PFSK-1 (cell line): ENCODE measurements around the gene TMIGD1.

ENCODE experiments used
- FOXP2 ChIP-seq: optimal IDR thresholded peaks from 2 replicates; pipeline ENCODE3; 2011; ENCODE audit warnings: borderline replicate concordance, control low read depth, inconsistent platforms; ENCODE audit not compliant: insufficient read depth; ENCODE audit errors: extremely low read length, extremely low read depth
- POLR2AphosphoS5 ChIP-seq: IDR thresholded peaks from 2 replicates; pipeline ENCODE4 v1.6.1; 2012; ENCODE audit warnings: low read depth, mild to moderate bottlenecking, control low read depth, low read length, moderate library complexity
- REST ChIP-seq, 2 experiments: IDR thresholded peaks; 2 replicates each; pipeline versions ENCODE4 v1.6.1 to v1.8.0; 2011 to 2012; ENCODE audit warnings: low read depth in 2 of 2, low read length in 2 of 2, control low read depth in 1 of 2, inconsistent platforms in 1 of 2, mild to moderate bottlenecking in 1 of 2, moderate library complexity in 1 of 2; ENCODE audit not compliant: insufficient read depth in 1 of 2
- SIN3A ChIP-seq: IDR thresholded peaks from 2 replicates; pipeline ENCODE4 v1.6.1; 2012; ENCODE audit warnings: mild to moderate bottlenecking, low read length, moderate library complexity, borderline replicate concordance; ENCODE audit not compliant: insufficient read depth
- TAF1 ChIP-seq: IDR thresholded peaks from 2 replicates; pipeline ENCODE4 v1.6.1; 2012; ENCODE audit warnings: low read length, control low read depth, borderline replicate concordance; ENCODE audit not compliant: insufficient read depth

TMIGD1 gene

DNA sequence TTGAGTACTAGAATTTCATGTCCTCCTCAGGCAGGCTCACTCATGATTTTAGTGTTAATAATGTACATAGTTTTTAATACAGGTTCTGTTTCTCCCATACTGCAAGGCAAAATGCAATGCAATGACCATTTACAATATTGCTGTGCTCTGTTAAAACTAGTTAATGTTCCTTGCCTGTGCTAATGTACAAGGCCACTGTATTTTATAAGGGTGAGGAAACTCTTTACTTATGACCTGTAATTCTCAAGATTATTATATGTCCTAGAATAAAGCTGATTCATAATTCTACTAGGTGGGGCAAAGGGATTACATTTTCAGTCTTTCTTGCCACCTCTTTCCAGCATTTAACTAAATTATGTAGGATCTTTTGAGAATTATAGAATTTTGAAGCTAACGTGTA, 19.4 kb downstream of the TMIGD1 start:
- TF ChIP-seq REST (IDR thresholded peaks at IDR 0.05; ENCODE audit: insufficient read depth in 1 of 2, low read depth in 2 of 2, low read length in 2 of 2): no peak
- no peak for TF ChIP-seq POLR2AphosphoS5
- TF ChIP-seq TAF1: no peak
- TF ChIP-seq SIN3A: no peak
- no peak for TF ChIP-seq FOXP2

DNA sequence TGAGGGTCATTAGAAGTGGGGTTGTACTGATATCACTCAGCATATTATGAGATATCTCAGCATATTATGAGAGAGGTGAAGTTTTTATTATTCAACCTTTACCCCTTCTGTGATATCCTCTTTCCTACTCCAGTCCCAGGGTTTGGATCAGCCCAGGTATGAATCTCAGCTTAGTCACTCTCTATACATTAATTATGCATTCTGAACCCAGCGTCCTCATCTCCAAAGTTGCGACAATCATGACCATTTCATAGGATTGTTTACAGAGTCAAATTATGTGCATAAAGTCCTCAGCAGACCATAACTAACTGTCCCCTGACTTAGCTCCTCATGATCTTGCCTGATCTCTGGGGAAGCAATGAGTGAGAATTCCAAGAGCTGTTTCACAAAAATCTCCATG, 21.6 kb downstream of the TMIGD1 start:
- TF ChIP-seq POLR2AphosphoS5: no peak
- TF ChIP-seq FOXP2: no peak
- TF ChIP-seq TAF1: no peak
- no peak for TF ChIP-seq SIN3A
- TF ChIP-seq REST (IDR thresholded peaks at IDR 0.05; ENCODE audit: insufficient read depth in 1 of 2, low read depth in 2 of 2, low read length in 2 of 2): no peak

- TF ChIP-seq FOXP2: no peak
- TF ChIP-seq POLR2AphosphoS5: no peak
- no peak for TF ChIP-seq TAF1
- TF ChIP-seq REST (IDR thresholded peaks at IDR 0.05; ENCODE audit: insufficient read depth in 1 of 2, low read depth in 2 of 2, low read length in 2 of 2): no peak
- TF ChIP-seq SIN3A: no peak
Observed at GRCh38 chr17:30310562-30310961, 23.3 kb downstream of the TMIGD1 start.

DNA sequence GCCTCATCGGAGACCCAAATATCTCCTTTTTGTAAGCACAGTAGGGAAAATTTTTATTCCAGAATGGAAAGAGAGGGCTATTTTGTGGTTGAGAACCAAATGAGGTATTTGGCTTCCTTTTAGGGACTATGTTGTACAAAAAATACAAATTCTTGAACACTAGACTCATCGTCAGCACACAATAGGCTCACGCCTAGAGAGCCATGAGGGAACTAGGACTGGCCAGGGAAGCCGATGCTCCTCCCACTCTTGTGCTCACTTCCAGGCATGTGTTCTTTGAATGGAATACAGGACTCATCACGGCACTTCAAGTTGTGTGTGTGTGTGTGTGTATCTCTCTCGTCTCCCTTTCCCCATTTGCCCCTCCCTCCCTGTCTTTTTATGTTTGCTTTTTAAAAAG, 24.3 kb downstream of the TMIGD1 start:
- TF ChIP-seq FOXP2: no peak
- TF ChIP-seq REST (IDR thresholded peaks at IDR 0.05; ENCODE audit: insufficient read depth in 1 of 2, low read depth in 2 of 2, low read length in 2 of 2): no peak
- TF ChIP-seq SIN3A: no peak
- no peak for TF ChIP-seq POLR2AphosphoS5

- TF ChIP-seq POLR2AphosphoS5 (no peak), REST (IDR thresholded peaks at IDR 0.05; ENCODE audit: insufficient read depth in 1 of 2, low read depth in 2 of 2, low read length in 2 of 2) (no peak), FOXP2 (no peak), SIN3A (no peak), TAF1 (no peak)
Observed at GRCh38 chr17:30308406-30308805, 25.5 kb downstream of the TMIGD1 start.
